ENCODE data around the gene TAF11L2.
"Not testable (repeated sequence)": the region's sequence is repeated elsewhere in the genome, so short reads cannot be mapped to it uniquely, and the experiment has no call there.

TAF11L2 gene

DNA sequence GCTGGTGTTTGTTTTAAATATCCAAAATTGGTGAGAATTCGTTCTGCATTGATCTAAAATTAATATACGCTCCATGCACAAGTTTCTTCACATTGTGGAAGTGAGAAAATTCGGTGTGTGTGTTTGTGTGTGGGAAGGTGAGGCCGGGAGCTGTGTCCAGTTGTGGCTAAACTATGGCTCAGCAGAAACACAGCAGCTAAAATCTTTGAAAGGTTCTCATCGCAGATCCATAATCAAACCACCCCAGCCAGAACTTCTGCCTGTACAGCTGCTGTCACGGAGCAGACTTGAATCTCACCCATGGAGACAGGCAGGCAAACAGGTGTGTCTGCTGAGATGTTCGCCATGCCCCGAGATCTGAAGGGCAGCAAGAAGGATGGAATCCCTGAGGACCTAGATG, at the start of gene TAF11L2:
Gene TAF11L2 (plus strand): TSS at position 301 of the 400 bp plus-strand sequence.
- not testable (repeated sequence) for DNase-seq

GRCh38 chr5:17448877-17449276, 49.2 kb upstream of the TAF11L2 start:
- no peak for DNase-seq

GRCh38 chr5:17452936-17453335, 45.1 kb upstream of the TAF11L2 start:
- no peak for DNase-seq

DNA sequence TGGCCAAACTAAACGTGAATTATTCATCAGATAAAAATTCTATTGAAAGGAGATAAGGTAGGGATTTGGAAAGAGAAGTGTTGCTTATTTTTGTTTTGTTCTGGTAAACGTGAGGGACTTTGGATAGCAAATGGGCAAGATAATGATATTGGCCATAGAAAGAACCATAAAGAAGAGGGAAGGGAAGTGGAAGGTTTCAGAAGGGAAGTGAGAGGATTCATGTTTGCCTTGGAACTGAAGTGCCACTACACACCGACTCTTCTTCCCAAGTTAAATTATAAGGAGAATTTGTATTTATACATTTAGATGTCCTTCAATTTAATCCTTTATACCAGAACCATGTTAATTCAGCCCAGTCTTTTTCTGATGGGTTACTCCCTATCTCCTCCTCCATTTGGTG, 42.1 kb upstream of the TAF11L2 start:
- no peak for DNase-seq

GRCh38 chr5:17461793-17462192, 36.2 kb upstream of the TAF11L2 start:
- DNase-seq, result no peak

GRCh38 chr5:17463653-17464052, 34.4 kb upstream of the TAF11L2 start:
- no peak for DNase-seq

GRCh38 chr5:17470064-17470463, 28.0 kb upstream of the TAF11L2 start:
- no peak for DNase-seq

- DNase-seq, result not testable (repeated sequence)
Measured at GRCh38 chr5:17475064-17475463, 23.0 kb upstream of the TAF11L2 start.

- DNase-seq, result no peak
Measured at GRCh38 chr5:17477043-17477442, 21.0 kb upstream of the TAF11L2 start.

DNA sequence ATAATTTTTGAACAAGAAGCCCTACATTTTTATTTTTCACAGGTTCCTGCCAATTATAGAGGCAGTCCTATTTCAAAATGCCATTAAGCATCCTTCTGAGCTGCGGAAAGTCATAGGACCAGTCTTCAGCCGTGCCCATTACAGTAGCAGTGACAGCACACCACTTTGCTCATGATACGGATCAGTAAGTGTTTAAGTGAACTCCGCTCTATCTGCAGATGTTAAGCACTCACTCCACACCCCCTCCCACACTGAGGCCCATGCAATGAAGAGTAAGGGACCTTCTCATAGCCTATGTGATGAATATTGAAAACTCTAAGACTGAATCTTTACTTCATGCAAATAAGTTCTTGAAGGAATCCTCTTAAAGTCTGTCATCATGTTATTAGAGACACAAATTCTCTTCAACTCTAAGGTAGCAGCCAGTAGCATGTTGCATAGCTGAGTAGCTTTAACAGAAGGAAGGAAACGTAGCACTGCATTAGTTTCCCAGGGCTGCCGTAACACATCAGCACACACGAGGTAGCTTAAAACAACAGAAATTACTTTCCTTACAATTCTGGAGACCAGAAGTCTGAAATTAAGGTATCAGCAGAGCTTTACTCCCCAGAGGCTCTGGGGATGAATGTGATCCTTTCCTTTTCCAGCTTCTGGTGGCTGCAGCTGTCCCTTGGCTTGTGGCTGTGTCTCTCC, 20.3 kb upstream of the TAF11L2 start:
- DNase-seq, result no peak

DNA sequence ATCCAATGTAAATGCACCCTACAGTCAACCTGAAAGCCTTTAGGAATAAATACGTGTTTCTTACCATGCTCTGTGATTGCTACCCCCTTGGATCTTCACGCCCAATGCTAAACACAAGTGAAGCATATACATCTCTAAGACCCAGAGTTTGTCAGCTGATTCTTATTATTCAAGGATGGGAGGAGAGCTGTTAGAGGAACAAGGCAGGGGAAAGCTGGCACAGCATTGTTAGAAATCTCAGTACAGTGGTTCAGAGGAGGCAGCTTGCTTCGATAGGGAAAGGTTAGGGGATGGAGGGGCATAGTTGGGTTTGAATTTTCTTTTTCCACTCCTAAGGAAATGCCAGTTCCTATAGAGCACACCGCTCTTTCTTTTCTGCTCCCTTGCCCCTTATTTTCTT, 16.7 kb upstream of the TAF11L2 start:
- DNase-seq, result no peak

GRCh38 chr5:17482790-17483189, 15.2 kb upstream of the TAF11L2 start:
- no peak for DNase-seq

DNA sequence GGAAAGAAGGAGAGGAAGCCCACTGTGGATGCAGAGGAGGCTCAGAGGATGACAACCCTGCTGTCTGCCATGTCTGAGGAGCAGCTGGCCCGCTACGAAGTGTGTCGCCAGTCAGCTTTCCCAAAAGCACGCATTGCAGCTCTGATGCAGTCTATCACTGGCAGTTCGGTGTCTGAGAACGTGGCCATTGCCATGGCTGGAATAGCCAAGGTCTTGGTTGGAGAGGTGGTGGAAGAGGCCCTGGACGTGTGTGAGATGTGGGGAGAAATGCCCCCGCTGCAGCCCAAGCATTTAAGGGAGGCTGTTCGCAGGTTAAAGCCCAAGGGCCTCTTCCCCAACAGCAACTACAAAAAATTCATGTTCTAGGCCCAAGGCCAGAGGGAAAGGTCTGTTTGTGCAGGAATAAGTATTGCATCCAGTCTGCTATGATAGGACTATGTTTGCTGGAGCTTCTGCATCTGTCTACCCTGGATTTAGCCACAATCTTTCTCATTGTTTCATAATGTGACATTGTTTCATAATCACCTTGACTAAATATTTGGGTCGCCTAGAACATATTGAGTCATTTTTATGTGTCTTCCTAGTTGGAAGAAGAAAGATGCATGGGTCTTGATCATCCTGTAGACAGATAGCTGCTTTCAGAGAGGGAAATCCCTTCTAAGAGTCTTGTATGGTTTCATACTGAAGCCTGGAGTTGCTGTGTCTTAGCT, 11.4 kb upstream of the TAF11L2 start:
- DNase-seq, result not testable (repeated sequence)

DNA sequence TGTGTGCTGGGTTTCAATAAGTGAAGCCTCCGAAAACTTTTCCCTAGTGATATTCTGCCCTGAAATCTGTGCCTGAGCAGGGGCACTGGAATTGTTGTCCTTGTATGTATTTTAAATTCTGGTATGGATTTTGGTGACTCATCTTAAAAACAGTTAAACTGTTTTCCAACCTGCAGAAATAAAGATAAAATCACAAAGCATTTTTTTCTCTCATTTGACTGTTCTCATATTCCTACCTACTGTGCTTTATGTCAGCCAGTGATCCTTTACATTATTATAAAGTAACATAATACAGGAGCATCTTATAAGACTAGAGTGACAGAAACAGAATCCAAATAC, 10.9 kb upstream of the TAF11L2 start:
- DNase-seq, result no peak

DNA sequence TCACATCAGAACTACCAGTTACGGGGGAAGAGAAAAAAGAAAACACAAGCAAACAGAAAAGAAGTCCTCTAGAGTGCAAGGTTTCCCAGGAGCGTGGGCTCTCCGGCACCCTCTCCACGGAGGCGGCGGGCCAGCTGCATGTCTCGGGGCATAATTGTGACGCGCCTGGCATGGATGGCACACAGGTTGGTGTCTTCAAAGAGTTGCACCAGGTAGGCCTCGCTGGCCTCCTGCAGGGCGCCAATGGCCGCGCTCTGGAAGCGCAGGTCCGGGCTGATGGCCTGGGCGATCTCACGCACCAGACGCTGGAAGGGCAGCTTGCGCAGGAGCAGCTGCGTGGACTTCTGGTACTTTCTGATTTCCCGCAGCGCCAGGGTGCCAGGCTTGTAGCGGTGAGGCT, 6.8 kb upstream of the TAF11L2 start:
- not testable (repeated sequence) for DNase-seq

GRCh38 chr5:17492770-17493169, 5.3 kb upstream of the TAF11L2 start:
- DNase-seq, result no peak

- no peak for DNase-seq
Measured at GRCh38 chr5:17497446-17497845, 585 bp upstream of the TAF11L2 start.

DNA sequence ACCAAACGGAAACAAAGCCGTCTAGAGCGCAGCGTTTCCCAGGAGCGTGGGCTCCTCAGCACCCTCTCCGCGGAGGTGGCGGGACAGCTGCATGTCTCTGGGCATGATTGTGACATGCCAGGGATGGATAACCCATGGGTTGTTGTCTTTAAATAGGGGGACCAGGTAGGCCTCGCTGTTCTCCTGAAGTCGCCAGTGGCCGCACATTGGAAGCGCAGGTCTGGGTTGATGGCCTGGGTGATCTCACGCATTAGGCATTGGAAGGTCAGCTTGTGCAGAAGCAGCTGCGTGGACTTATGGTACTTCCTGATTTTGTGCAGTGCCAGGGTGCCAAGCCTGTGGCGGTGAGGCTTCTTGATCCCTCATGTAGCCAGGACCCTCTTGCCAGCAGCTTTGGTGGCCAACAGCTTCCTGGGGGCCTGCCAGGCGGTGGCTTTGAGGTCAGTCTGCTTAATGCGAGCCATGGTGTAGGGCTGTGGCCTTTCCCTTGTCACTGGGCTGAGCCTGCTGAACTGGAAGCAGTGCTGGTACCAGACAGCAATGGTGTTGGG, 13.8 kb downstream of the TAF11L2 start:
- no peak for DNase-seq

DNA sequence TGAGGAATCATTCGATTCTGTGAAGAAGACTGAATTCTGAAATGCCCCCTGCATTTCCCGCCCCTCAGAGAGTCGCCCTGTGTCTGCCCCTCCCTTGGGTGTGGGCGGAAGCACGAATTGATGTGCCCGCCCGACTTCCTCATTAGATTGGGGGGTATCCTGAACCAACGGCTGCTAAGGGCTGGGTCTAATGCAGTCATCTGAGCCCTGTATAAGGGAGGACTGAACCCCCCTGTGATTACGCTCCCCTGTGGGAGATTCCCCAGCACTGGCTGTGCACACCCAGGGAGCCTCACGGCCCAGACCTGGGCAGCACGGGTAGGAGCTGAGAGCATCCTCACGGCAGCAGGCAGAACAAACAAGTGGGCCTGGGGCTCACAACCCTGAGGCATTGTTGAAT, 19.5 kb downstream of the TAF11L2 start:
- DNase-seq, result not testable (repeated sequence)

DNA sequence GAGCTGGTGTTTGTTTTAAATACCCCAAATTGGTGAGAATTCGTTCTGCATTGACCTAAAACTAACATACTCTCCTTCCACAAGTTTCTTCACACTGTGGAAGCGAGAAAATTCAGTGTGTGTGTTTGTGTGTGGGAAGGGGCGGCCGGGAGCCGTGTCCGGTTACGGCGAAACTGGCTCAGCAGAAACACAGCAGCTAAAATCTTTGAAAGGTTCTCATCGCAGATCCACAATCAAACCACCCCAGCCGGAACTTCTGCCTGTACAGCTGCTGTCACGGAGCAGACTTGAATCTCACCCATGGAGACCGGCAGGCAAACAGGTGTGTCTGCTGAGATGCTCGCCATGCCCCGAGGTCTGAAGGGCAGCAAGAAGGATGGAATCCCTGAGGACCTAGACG, 20.0 kb downstream of the TAF11L2 start, which contains the start of gene TAF11L3:
Gene TAF11L3 (plus strand): TSS at position 301 of the 400 bp plus-strand sequence.
- not testable (repeated sequence) for DNase-seq

GRCh38 chr5:17519508-17519907, 21.5 kb downstream of the TAF11L2 start:
- DNase-seq, result not testable (repeated sequence)

- DNase-seq, result not testable (repeated sequence)
Measured at GRCh38 chr5:17521501-17521900, 23.5 kb downstream of the TAF11L2 start, which contains the start of gene TAF11L4. Gene TAF11L4, plus strand, starts transcription at chr5:17521801.

- DNase-seq, result not testable (repeated sequence)
Measured at GRCh38 chr5:17524935-17525334, 26.9 kb downstream of the TAF11L2 start, which contains the start of gene TAF11L5. Gene TAF11L5, plus strand, starts transcription at chr5:17525235.

GRCh38 chr5:17526504-17526903, 28.5 kb downstream of the TAF11L2 start:
- not testable (repeated sequence) for DNase-seq

Data from amniotic stem cell (primary cell).